ENCODE data around the gene SLC35G6.

DNA sequence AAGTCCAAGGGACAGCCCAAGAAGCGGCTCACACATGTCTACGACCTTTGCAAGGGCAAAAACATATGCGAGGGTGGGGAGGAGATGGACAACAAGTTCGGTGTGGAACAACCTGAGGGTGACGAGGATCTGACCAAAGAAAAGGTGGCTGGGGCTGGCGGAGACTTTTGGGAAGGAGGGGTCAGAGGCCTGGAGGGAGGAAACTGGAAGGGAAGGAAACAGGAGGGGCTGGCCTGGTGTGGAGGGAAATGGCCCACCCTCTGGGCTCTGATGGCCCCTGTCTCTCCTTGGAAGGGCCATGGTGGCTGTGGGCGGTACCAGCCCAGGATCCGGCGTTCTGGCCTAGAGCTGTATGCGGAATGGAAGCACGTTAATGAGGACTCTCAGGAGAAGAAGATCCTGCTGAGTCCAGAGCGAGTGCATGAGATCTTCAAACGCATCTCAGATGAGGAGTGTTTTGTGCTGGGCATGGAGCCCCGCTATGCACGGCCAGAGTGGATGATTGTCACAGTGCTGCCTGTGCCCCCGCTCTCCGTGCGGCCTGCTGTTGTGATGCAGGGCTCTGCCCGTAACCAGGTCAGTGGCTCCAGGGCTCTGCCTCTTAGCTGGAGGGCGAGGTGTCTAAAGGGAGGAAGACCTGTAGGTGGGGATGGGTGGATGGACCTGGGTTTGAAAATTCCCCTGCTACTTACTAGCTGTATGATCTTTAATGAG, 15.4 kb downstream of the SLC35G6 start:
- TF ChIP-seq TAF1 (IDR thresholded peaks at IDR 0.05; ENCODE audit: borderline replicate concordance, insufficient read depth, low read length) (no peak), SIN3A (IDR thresholded peaks at IDR 0.05; ENCODE audit: borderline replicate concordance, insufficient read depth, low read length) (no peak), POLR2AphosphoS5 (IDR thresholded peaks at IDR 0.05; ENCODE audit: low read depth, low read length) (no peak)

Measured in PFSK-1 (cell line).